DMS 273 treated with DMSO at 0.1 percent for 48 hours (cell line): ENCODE results near the gene ANAPC4.

Source experiments
- DNase-seq: peaks from one replicate; lab custom pipeline; 2025; lab: John Stamatoyannopoulos, UW

The ANAPC4 gene

GRCh38 chr4:25377572-25378436, 741 bp downstream of the ANAPC4 start:
- DNase-seq: no peak

GRCh38 chr4:25378437-25378743, 1.3 kb downstream of the ANAPC4 start:
- DNase-seq: no peak

GRCh38 chr4:25379591-25379990, 2.5 kb downstream of the ANAPC4 start:
- no peak for DNase-seq

GRCh38 chr4:25383647-25384046, 6.6 kb downstream of the ANAPC4 start:
- no peak for DNase-seq

GRCh38 chr4:25386926-25387325, 9.9 kb downstream of the ANAPC4 start:
- no peak for DNase-seq

- DNase-seq: no peak
These were observed 20.2 kb downstream of the ANAPC4 start for GRCh38 chr4:25397305-25397704.

GRCh38 chr4:25399510-25399909, 22.4 kb downstream of the ANAPC4 start:
- no peak for DNase-seq

GRCh38 chr4:25401066-25401465, 24.0 kb downstream of the ANAPC4 start:
- no peak for DNase-seq

GRCh38 chr4:25402521-25402920, 25.5 kb downstream of the ANAPC4 start:
- DNase-seq: no peak

- DNase-seq: no peak
These were observed 26.6 kb downstream of the ANAPC4 start for GRCh38 chr4:25403699-25404098.

- no peak for DNase-seq
These were observed 28.4 kb downstream of the ANAPC4 start for GRCh38 chr4:25405453-25405852.

GRCh38 chr4:25406081-25406692, 29.1 kb downstream of the ANAPC4 start:
- no peak for DNase-seq

- DNase-seq: no peak
These were observed 33.9 kb downstream of the ANAPC4 start for GRCh38 chr4:25410820-25411529.

- no peak for DNase-seq
These were observed 36.2 kb downstream of the ANAPC4 start for GRCh38 chr4:25413261-25413660.

GRCh38 chr4:25417014-25417413, 40.0 kb downstream of the ANAPC4 start:
- no peak for DNase-seq

- DNase-seq: no peak
These were observed 43.9 kb downstream of the ANAPC4 start for GRCh38 chr4:25420931-25421330.

GRCh38 chr4:25421816-25422525, 44.9 kb downstream of the ANAPC4 start:
- DNase-seq: no peak

GRCh38 chr4:25423548-25423947, 46.5 kb downstream of the ANAPC4 start:
- DNase-seq: no peak

GRCh38 chr4:25424539-25425228, 47.6 kb downstream of the ANAPC4 start:
- no peak for DNase-seq

GRCh38 chr4:25425361-25425760, 48.3 kb downstream of the ANAPC4 start:
- DNase-seq: no peak

GRCh38 chr4:25427871-25428270, 50.8 kb downstream of the ANAPC4 start:
- no peak for DNase-seq

GRCh38 chr4:25430630-25431029, 53.6 kb downstream of the ANAPC4 start:
- no peak for DNase-seq
